Measurements from ENCODE around the gene NOVA1.

Gene NOVA1

DNA sequence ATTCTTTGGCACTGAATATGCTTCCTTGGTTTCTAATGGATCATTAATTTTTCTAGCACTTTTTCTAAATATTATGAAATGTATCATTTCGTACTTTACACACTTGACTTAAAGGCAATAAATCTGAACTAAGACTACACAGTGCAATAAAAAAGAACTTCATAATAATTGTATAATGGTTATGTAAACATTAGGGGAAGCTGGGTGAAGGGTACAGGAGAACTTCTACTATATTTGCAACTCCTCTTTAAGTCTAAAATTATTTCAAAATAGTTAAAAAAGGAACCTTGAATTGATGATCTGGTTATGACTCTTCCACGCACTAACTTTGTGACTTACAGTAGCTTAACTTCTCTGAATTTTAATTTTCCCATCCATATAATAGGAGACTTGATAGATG is 5.1 kb upstream of the NOVA1 start:
- TF ChIP-seq CTCF (IDR thresholded peaks at IDR 0.05; ENCODE audit: low read depth, low read length, poor library complexity, severe bottlenecking) (no peak), EZH2phosphoT487 (IDR thresholded peaks at IDR 0.05; ENCODE audit: borderline replicate concordance, low read length) (no peak)

DNA sequence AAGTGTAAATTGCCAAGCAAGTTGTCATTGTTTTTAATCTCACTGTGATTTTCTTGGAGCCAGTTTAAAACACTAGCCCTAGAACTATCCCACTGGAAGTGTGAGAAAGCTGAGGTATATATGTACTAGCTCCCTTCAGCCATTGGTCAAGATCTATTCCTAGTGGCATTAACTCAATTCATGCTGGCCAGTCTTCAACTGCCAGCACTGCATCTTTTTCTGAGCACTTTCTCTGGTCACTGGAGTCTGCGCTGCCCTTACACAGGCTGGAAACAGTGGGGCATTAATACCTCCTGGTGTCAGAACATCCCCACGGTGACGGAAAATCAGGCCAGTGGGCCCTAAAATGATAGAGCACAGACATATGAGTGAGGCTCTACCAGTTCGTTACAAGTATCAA is 4.0 kb upstream of the NOVA1 start:
- Histone ChIP-seq H3K4me1 (ENCODE audit: control insufficient read depth, low read length) (no peaks in the 10 kb centered on the region), H3K79me2 (ENCODE audit: control insufficient read depth, low read length) (no peaks in the 10 kb centered on the region), H4K20me1 (ENCODE audit: control insufficient read depth, insufficient read depth, low read depth, low read length) (no peaks in the 10 kb centered on the region), H3K36me3 (ENCODE audit: control insufficient read depth, low read length) (no peaks in the 10 kb centered on the region), H3K9me2 (replicated peaks; ENCODE audit: control insufficient read depth, low read length) (no peaks in the 10 kb centered on the region), H3K4me2 (ENCODE audit: low read length) (no peak overlapping the region), H3K9me3 (ENCODE audit: control insufficient read depth, insufficient read depth, low read length) (no peaks in the 10 kb centered on the region; the same call in 1 of the 2 replicates), H3K27ac (ENCODE audit: low read depth, low read length) (no peak overlapping the region), H3K27me3 (ENCODE audit: control insufficient read depth, low read length) (no peaks in the 10 kb centered on the region), H3F3A (ENCODE audit: control insufficient read depth, insufficient read depth) (no peaks in the 10 kb centered on the region), H3K4me3 (ENCODE audit: low read length) (no peak overlapping the region)
- no peak for TF ChIP-seq CTCF (IDR thresholded peaks at IDR 0.05; ENCODE audit: low read depth, low read length, poor library complexity, severe bottlenecking)
- no peak for TF ChIP-seq EZH2phosphoT487 (IDR thresholded peaks at IDR 0.05; ENCODE audit: borderline replicate concordance, low read length)

More for the DNA sequence above, 5.1 kb upstream of the NOVA1 start:
- Histone ChIP-seq H3K4me3 (ENCODE audit: low read length) (no peak overlapping the region), H3F3A (ENCODE audit: control insufficient read depth, insufficient read depth) (no peaks in the 10 kb centered on the region), H3K9me3 (ENCODE audit: control insufficient read depth, insufficient read depth, low read length) (no peaks in the 10 kb centered on the region), H3K27me3 (ENCODE audit: control insufficient read depth, low read length) (no peaks in the 10 kb centered on the region), H4K20me1 (ENCODE audit: control insufficient read depth, insufficient read depth, low read depth, low read length) (no peaks in the 10 kb centered on the region), H3K4me2 (ENCODE audit: low read length) (no peak overlapping the region), H3K79me2 (ENCODE audit: control insufficient read depth, low read length) (no peaks in the 10 kb centered on the region), H3K4me1 (ENCODE audit: control insufficient read depth, low read length) (no peaks in the 10 kb centered on the region), H3K36me3 (ENCODE audit: control insufficient read depth, low read length) (no peaks in the 10 kb centered on the region), H3K9me2 (replicated peaks; ENCODE audit: control insufficient read depth, low read length) (no peaks in the 10 kb centered on the region), H3K27ac (ENCODE audit: low read depth, low read length) (no peak overlapping the region)

GRCh38 chr14:26599291-26599690 is 1.5 kb upstream of the NOVA1 start:
- H3K4me2 ChIP-seq (ENCODE audit: low read length), result no peak overlapping the region

More at GRCh38 chr14:26599291-26599690, 1.5 kb upstream of the NOVA1 start:
- Histone ChIP-seq H3K27me3 (ENCODE audit: control insufficient read depth, low read length) (no peaks in the 10 kb centered on the region), H3K4me3 (ENCODE audit: low read length) (no peak overlapping the region), H4K20me1 (ENCODE audit: control insufficient read depth, insufficient read depth, low read depth, low read length) (no peaks in the 10 kb centered on the region), H3K4me1 (ENCODE audit: control insufficient read depth, low read length) (no peaks in the 10 kb centered on the region), H3K9me3 (ENCODE audit: control insufficient read depth, insufficient read depth, low read length) (peaks cover 4% of the 10 kb centered on the region; the same call in 1 of the 2 replicates), H3F3A (ENCODE audit: control insufficient read depth, insufficient read depth) (no peaks in the 10 kb centered on the region), H3K9me2 (replicated peaks; ENCODE audit: control insufficient read depth, low read length) (no peaks in the 10 kb centered on the region), H3K36me3 (ENCODE audit: control insufficient read depth, low read length) (no peaks in the 10 kb centered on the region), H3K27ac (ENCODE audit: low read depth, low read length) (no peak overlapping the region), H3K79me2 (ENCODE audit: control insufficient read depth, low read length) (no peaks in the 10 kb centered on the region)
- TF ChIP-seq EZH2phosphoT487 (IDR thresholded peaks at IDR 0.05; ENCODE audit: borderline replicate concordance, low read length) (no peak), CTCF (IDR thresholded peaks at IDR 0.05; ENCODE audit: low read depth, low read length, poor library complexity, severe bottlenecking) (no peak)
